Measurements from ENCODE around the gene CRYGN. TPM values are rescaled to one million over a fixed set of nuclear protein-coding genes. Genes with fewer than 3 reads are reported as not detected.

CRYGN gene
- polyA plus RNA-seq, 1 donor (not counting 4 experiments of a cell fraction or from before 2014, with no cell fraction given): not detected

DNA sequence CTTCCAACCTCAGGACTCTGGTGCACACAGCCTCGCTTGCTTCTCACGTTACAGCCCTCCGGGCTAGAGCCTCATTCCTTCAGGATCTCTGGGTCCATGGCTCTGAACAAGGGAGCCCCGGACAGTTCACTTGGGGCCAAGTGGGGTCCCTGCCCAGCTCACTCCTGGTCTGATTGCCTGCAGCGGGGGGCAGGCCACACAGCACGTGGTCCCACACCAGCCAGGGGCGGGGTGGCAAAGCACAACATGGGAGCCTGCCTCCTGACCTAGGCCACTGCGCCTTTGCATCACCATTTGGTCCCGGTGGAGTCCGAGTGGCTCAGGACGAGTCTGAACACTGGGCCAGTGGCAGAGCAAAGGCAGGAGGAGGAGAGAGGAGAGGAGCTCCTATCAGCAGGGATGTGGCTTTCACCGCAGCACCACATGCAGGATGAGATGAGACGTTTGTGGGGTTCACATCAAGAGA is 13.4 kb upstream of the CRYGN start:
- no peak for TF ChIP-seq EZH2 (IDR thresholded peaks at IDR 0.05; ENCODE audit: low read length)
- TF ChIP-seq, protein P1, sequence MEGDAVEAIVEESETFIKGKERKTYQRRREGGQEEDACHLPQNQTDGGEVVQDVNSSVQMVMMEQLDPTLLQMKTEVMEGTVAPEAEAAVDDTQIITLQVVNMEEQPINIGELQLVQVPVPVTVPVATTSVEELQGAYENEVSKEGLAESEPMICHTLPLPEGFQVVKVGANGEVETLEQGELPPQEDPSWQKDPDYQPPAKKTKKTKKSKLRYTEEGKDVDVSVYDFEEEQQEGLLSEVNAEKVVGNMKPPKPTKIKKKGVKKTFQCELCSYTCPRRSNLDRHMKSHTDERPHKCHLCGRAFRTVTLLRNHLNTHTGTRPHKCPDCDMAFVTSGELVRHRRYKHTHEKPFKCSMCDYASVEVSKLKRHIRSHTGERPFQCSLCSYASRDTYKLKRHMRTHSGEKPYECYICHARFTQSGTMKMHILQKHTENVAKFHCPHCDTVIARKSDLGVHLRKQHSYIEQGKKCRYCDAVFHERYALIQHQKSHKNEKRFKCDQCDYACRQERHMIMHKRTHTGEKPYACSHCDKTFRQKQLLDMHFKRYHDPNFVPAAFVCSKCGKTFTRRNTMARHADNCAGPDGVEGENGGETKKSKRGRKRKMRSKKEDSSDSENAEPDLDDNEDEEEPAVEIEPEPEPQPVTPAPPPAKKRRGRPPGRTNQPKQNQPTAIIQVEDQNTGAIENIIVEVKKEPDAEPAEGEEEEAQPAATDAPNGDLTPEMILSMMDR (optimal IDR thresholded peaks at IDR 0.05 in 1 of 3, IDR thresholded peaks at IDR 0.05 in 1 of 3, conservative IDR thresholded peaks at IDR 0.05 in 1 of 3; ENCODE audit: extremely low read depth in 1 of 3, insufficient read depth in 2 of 3, low read length in 3 of 3): no peak
- FAIRE-seq: no peak

DNA sequence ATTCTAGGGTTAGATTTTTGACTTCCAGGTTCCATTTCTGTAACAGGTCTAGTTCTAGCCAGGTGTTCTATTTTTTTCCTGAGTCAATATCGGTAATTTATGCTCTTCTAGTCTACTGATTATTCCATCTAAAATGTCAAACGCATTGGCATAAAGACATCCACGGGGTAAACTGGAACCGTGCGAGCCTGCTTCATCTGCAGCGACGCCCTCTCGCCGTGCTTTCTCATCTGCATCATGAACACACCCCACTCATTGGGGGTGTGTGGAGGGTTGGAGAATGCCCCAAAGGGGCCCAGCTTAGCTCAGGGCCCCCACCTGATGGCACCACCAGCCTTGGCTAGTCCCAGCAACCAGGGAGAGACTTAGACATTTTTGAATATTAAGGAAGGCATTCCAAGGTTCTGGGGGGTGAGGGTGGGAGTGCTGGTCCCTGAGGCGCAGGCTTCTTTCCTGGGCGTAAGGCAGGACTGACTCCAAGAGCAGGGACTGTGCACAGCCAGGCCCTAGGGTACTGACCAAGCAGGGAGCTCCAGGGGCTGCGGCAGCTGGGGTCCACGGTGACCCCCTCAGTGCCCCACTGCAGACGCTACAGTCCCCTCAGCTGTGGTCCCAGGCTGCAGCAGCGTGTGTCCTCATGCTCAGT is 12.9 kb upstream of the CRYGN start:
- Histone ChIP-seq H3K36me3 (ENCODE audit: control insufficient read depth in 2 of 2, extremely low read depth in 1 of 2, insufficient read depth in 2 of 2, low read length in 2 of 2) (no peaks in the 10 kb centered on the region), H3K9ac (ENCODE audit: control insufficient read depth, extremely low read depth, insufficient read depth, low read length) (no peak overlapping the region), H4K20me1 (ENCODE audit: control insufficient read depth, extremely low read depth, insufficient read depth, low read length) (no peaks in the 10 kb centered on the region), H3K27me3 (ENCODE audit: control insufficient read depth, extremely low read depth, insufficient read depth, low read length) (peaks cover 4% of the 10 kb centered on the region), H3K27ac (ENCODE audit: control insufficient read depth, insufficient read depth, low read length) (no peak overlapping the region), H3K4me2 (ENCODE audit: control insufficient read depth, extremely low read depth, insufficient read depth, low read depth, low read length) (no peak overlapping the region), H3K9me3 (ENCODE audit: control insufficient read depth, low read depth, low read length) (no peaks in the 10 kb centered on the region), H2AFZ (ENCODE audit: control insufficient read depth, low read length) (no peak overlapping the region), H3K79me2 (ENCODE audit: control insufficient read depth, insufficient read depth, low read length) (no peaks in the 10 kb centered on the region), H3K4me3 (ENCODE audit: control insufficient read depth in 2 of 3, extremely low read depth in 1 of 3, insufficient read depth in 2 of 3, low read depth in 1 of 3, low read length in 3 of 3) (no peak overlapping the region), H3K9me1 (ENCODE audit: control insufficient read depth, extremely low read depth, insufficient read depth, low read length) (no peaks in the 10 kb centered on the region), H3K4me1 (ENCODE audit: control insufficient read depth, extremely low read depth, insufficient read depth, low read length) (no peaks in the 10 kb centered on the region)
- FAIRE-seq: no peak
- dilution Hi-C loops (cut with MboI; ENCODE audit: extremely low pct_ligation_motif_present, low sequenced_read_pairs): no loop called here
- DNase-seq (ENCODE audit: low read depth, low spot score): no peak
- TF ChIP-seq EZH2 (IDR thresholded peaks at IDR 0.05; ENCODE audit: low read length): no peak
- TF ChIP-seq, protein P1 (optimal IDR thresholded peaks at IDR 0.05 in 1 of 3, IDR thresholded peaks at IDR 0.05 in 1 of 3, conservative IDR thresholded peaks at IDR 0.05 in 1 of 3; ENCODE audit: extremely low read depth in 1 of 3, insufficient read depth in 2 of 3, low read length in 3 of 3): no peak

More for the DNA sequence above, 13.4 kb upstream of the CRYGN start:
- dilution Hi-C loops (cut with MboI; ENCODE audit: extremely low pct_ligation_motif_present, low sequenced_read_pairs): no loop called here
- no peak overlapping the region for H3K4me2 ChIP-seq (ENCODE audit: control insufficient read depth, extremely low read depth, insufficient read depth, low read depth, low read length)
- H2AFZ ChIP-seq (ENCODE audit: control insufficient read depth, low read length): no peak overlapping the region
- H3K9me1 ChIP-seq (ENCODE audit: control insufficient read depth, extremely low read depth, insufficient read depth, low read length): no peaks in the 10 kb centered on the region
- H3K36me3 ChIP-seq (ENCODE audit: control insufficient read depth in 2 of 2, extremely low read depth in 1 of 2, insufficient read depth in 2 of 2, low read length in 2 of 2): no peaks in the 10 kb centered on the region
- peaks cover 4% of the 10 kb centered on the region for H3K27me3 ChIP-seq (ENCODE audit: control insufficient read depth, extremely low read depth, insufficient read depth, low read length)
- no peaks in the 10 kb centered on the region for H4K20me1 ChIP-seq (ENCODE audit: control insufficient read depth, extremely low read depth, insufficient read depth, low read length)
- no peak for DNase-seq (ENCODE audit: low read depth, low spot score)
- H3K4me1 ChIP-seq (ENCODE audit: control insufficient read depth, extremely low read depth, insufficient read depth, low read length): no peaks in the 10 kb centered on the region
- no peaks in the 10 kb centered on the region for H3K9me3 ChIP-seq (ENCODE audit: control insufficient read depth, low read depth, low read length)
- no peaks in the 10 kb centered on the region for H3K79me2 ChIP-seq (ENCODE audit: control insufficient read depth, insufficient read depth, low read length)
- no peak overlapping the region for H3K4me3 ChIP-seq (ENCODE audit: control insufficient read depth in 2 of 3, extremely low read depth in 1 of 3, insufficient read depth in 2 of 3, low read depth in 1 of 3, low read length in 3 of 3)
- no peak overlapping the region for H3K27ac ChIP-seq (ENCODE audit: control insufficient read depth, insufficient read depth, low read length)
- H3K9ac ChIP-seq (ENCODE audit: control insufficient read depth, extremely low read depth, insufficient read depth, low read length): no peak overlapping the region

Measured in keratinocyte (primary cell).